Progenitor cell of endocrine pancreas (in vitro differentiated cells): ENCODE results near the gene ERICH3. TPM values are rescaled to one million over a fixed set of nuclear protein-coding genes. Genes with fewer than 3 reads are reported as not detected.

ENCODE experiments used
- DNase-seq: peaks from one replicate; pipeline ENCODE4 v3.0.0; 2021; ENCODE audit warnings: low spot score; ENCODE audit not compliant: unreplicated experiment
- H3K27ac Mint-ChIP-seq: 2 replicates; pipeline ENCODE4 v1.8.0; 2021; ENCODE audit warnings: mild to moderate bottlenecking, moderate library complexity, mixed read lengths
- H3K27me3 Mint-ChIP-seq: 2 replicates; pipeline ENCODE4 v1.8.0; 2021; ENCODE audit warnings: mixed read lengths
- H3K36me3 Mint-ChIP-seq: 2 replicates; pipeline ENCODE4 v1.8.0; 2022; ENCODE audit warnings: mixed read lengths; ENCODE audit not compliant: insufficient read depth
- H3K4me1 Mint-ChIP-seq: 2 replicates; pipeline ENCODE4 v1.8.0; 2021; ENCODE audit warnings: low read depth, mixed read lengths
- H3K4me3 Mint-ChIP-seq: 2 replicates; pipeline ENCODE4 v1.8.0; 2021; ENCODE audit warnings: low read depth, mild to moderate bottlenecking, moderate library complexity, mixed read lengths
- H3K9me3 Mint-ChIP-seq: 2 replicates; pipeline ENCODE4 v1.8.0; 2021; ENCODE audit warnings: low read depth, mixed read lengths
- CTCF ChIP-seq: fragments of 200-600 bp; sonication (generic); IDR thresholded peaks from one replicate; pipeline ENCODE4 v1.5.0; 2021; ENCODE audit warnings: antibody characterized with exemption, mild to moderate bottlenecking; ENCODE audit not compliant: unreplicated experiment
- total RNA-seq: library from RNA; stranded (reverse); gene quantifications from 2 replicates; pipeline ENCODE4 v1.2.1, GENCODE V29; 2021

Gene ERICH3
- total RNA-seq, 1 donor from 2014 or later = 1.5 TPM

DNA sequence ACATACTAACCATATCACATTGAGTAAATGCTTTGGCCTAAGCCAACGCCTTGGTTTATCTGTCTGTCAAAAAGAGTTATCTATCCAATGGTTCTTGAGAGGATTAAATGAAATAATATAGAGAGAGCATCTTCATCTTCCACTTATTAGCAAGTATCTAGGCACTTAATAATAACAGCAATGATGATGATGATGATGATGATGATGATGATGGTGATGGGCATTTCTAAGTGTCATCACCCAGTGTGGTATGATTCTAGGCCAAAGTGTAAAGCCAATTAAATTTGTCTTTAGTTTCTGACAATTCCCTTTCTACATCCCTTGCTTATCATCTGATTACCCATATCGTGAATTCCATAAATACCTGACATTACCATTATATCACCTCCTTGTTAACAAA is 95.5 kb downstream of the ERICH3 start:
- TF ChIP-seq CTCF = no peak
- no peak for DNase-seq
- no peak overlapping the region for H3K4me3 Mint-ChIP-seq
- no peaks in the 10 kb centered on the region for H3K9me3 Mint-ChIP-seq
- H3K4me1 Mint-ChIP-seq = no peaks in the 10 kb centered on the region
- H3K36me3 Mint-ChIP-seq = no peaks in the 10 kb centered on the region
- no peaks in the 10 kb centered on the region for H3K27me3 Mint-ChIP-seq
- H3K27ac Mint-ChIP-seq = no peak overlapping the region

- Mint-ChIP-seq H3K27ac (no peak overlapping the region), H3K9me3 (no peaks in the 10 kb centered on the region), H3K4me1 (no peaks in the 10 kb centered on the region), H3K4me3 (no peak overlapping the region), H3K27me3 (no peaks in the 10 kb centered on the region), H3K36me3 (no peaks in the 10 kb centered on the region)
- no peak for DNase-seq
- TF ChIP-seq CTCF = no peak
These were observed 101.7 kb downstream of the ERICH3 start for GRCh38 chr1:74571891-74572290.

GRCh38 chr1:74571493-74571800 is 102.1 kb downstream of the ERICH3 start:
- no peaks in the 10 kb centered on the region for H3K9me3 Mint-ChIP-seq
- no peaks in the 10 kb centered on the region for H3K36me3 Mint-ChIP-seq

GRCh38 chr1:74570797-74571492 is 102.6 kb downstream of the ERICH3 start:
- no peaks in the 10 kb centered on the region for H3K4me1 Mint-ChIP-seq
- TF ChIP-seq CTCF = no peak
- H3K27ac Mint-ChIP-seq = no peak overlapping the region
- no peak for DNase-seq
- H3K9me3 Mint-ChIP-seq = no peaks in the 10 kb centered on the region
- no peaks in the 10 kb centered on the region for H3K36me3 Mint-ChIP-seq
- no peak overlapping the region for H3K4me3 Mint-ChIP-seq
- H3K27me3 Mint-ChIP-seq = no peaks in the 10 kb centered on the region

More at GRCh38 chr1:74571493-74571800, 102.1 kb downstream of the ERICH3 start:
- Mint-ChIP-seq H3K4me1 (no peaks in the 10 kb centered on the region), H3K27me3 (no peaks in the 10 kb centered on the region), H3K4me3 (no peak overlapping the region), H3K27ac (no peak overlapping the region)
- TF ChIP-seq CTCF = no peak
- no peak for DNase-seq

- Mint-ChIP-seq H3K9me3 (no peaks in the 10 kb centered on the region), H3K36me3 (no peaks in the 10 kb centered on the region), H3K27ac (no peak overlapping the region)
These were observed 123.7 kb downstream of the ERICH3 start for GRCh38 chr1:74549932-74550331.

More at GRCh38 chr1:74549932-74550331, 123.7 kb downstream of the ERICH3 start:
- TF ChIP-seq CTCF = no peak
- no peak for DNase-seq
- Mint-ChIP-seq H3K27me3 (no peaks in the 10 kb centered on the region), H3K4me1 (no peaks in the 10 kb centered on the region), H3K4me3 (no peak overlapping the region)
